Calu3 (cell line): Measurements from ENCODE around the gene PEX5L. TPM values are rescaled to one million over a fixed set of nuclear protein-coding genes. Genes with fewer than 3 reads are reported as not detected.

Experiments
- BruUV-seq: library from RNA; stranded (reverse); fragments of 400-500 nt; replicated peaks from 2 replicates; lab custom pipeline; 2021; lab: Mats Ljungman, UMichigan
- CTCF ChIA-PET: fragments of 300-600 bp; sonication (Branson Sonifier 250); formaldehyde crosslinking; loops from one replicate; lab custom pipeline; 2022; ENCODE audit warnings: antibody characterized with exemption; lab: Charles Lee
- DNase-seq: peaks from one replicate; pipeline ENCODE4 v3.0.0; 2022
- H3K27ac Mint-ChIP-seq: one replicate; pipeline ENCODE4 v1.8.0; 2022; ENCODE audit warnings: mixed read lengths; ENCODE audit not compliant: unreplicated experiment
- H3K27me3 Mint-ChIP-seq: one replicate; pipeline ENCODE4 v1.8.0; 2022; ENCODE audit warnings: mixed read lengths; ENCODE audit not compliant: unreplicated experiment
- H3K36me3 Mint-ChIP-seq: one replicate; pipeline ENCODE4 v1.8.0; 2022; ENCODE audit warnings: mild to moderate bottlenecking, moderate library complexity, mixed read lengths; ENCODE audit not compliant: insufficient read depth, unreplicated experiment
- H3K4me1 Mint-ChIP-seq: one replicate; pipeline ENCODE4 v1.8.0; 2022; ENCODE audit warnings: mild to moderate bottlenecking, low read depth, mixed read lengths; ENCODE audit not compliant: unreplicated experiment
- H3K4me3 Mint-ChIP-seq: one replicate; pipeline ENCODE4 v1.8.0; 2022; ENCODE audit warnings: mild to moderate bottlenecking, low read depth, moderate library complexity, mixed read lengths; ENCODE audit not compliant: unreplicated experiment
- H3K9me3 Mint-ChIP-seq: one replicate; pipeline ENCODE4 v1.8.0; 2022; ENCODE audit warnings: low read depth, mixed read lengths; ENCODE audit not compliant: unreplicated experiment
- CTCF ChIP-seq: fragments of 200-600 bp; IDR thresholded peaks from one replicate; pipeline ENCODE4 v1.8.0; 2022; ENCODE audit warnings: antibody characterized with exemption; ENCODE audit not compliant: unreplicated experiment
- intact Hi-C: fragments of 100-400 bp; cut with micrococcal nuclease; formaldehyde crosslinking; loops from one replicate; pipeline ENCODE4 v1.10.0; 2022; ENCODE audit not compliant: unreplicated experiment
- total RNA-seq: library from RNA; stranded (reverse); gene quantifications from 2 replicates; pipeline ENCODE4 v1.2.3, GENCODE V29; 2022

Gene PEX5L
- total RNA-seq, 1 experiment from 2014 or later = not detected

GRCh38 chr3:179921500-179921899 is 115.2 kb downstream of the PEX5L start:
- Mint-ChIP-seq H3K4me1 (no peaks in the 10 kb centered on the region), H3K9me3 (no peaks in the 10 kb centered on the region), H3K27ac (no peak overlapping the region), H3K36me3 (no peaks in the 10 kb centered on the region), H3K27me3 (no peaks in the 10 kb centered on the region), H3K4me3 (no peak overlapping the region)
- CTCF ChIA-PET = no interaction called here
- no peak for DNase-seq
- intact Hi-C loops = loop anchor here (10.0 kb wide), 2 partner anchors 353 to 483 kb away; no protein-coding TSS in a partner anchor
- no peak for TF ChIP-seq CTCF
- BruUV-seq = no TSS peak

GRCh38 chr3:179907784-179908482 is 128.8 kb downstream of the PEX5L start:
- Mint-ChIP-seq H3K27me3 (no peaks in the 10 kb centered on the region), H3K27ac (no peak overlapping the region), H3K4me3 (no peak overlapping the region), H3K36me3 (no peaks in the 10 kb centered on the region), H3K9me3 (no peaks in the 10 kb centered on the region), H3K4me1 (no peaks in the 10 kb centered on the region)
- DNase-seq = no peak
- CTCF ChIA-PET = interaction anchor here (0.6 to 0.8 kb wide), 2 partner anchors 83 to 1172 kb away, joined by 3 read pairs; no protein-coding TSS in a partner anchor
- no peak for TF ChIP-seq CTCF
- no TSS peak for BruUV-seq
- intact Hi-C loops = no loop called here

- TF ChIP-seq CTCF = no peak
- no peak for DNase-seq
- Mint-ChIP-seq H3K36me3 (no peaks in the 10 kb centered on the region), H3K27me3 (no peaks in the 10 kb centered on the region), H3K9me3 (no peaks in the 10 kb centered on the region), H3K4me3 (no peak overlapping the region), H3K4me1 (no peaks in the 10 kb centered on the region), H3K27ac (no peak overlapping the region)
- BruUV-seq = no TSS peak
- intact Hi-C loops = no loop called here
- CTCF ChIA-PET = no interaction called here
Measured at GRCh38 chr3:179902061-179902460, 134.7 kb downstream of the PEX5L start.

GRCh38 chr3:179898024-179898423 is 138.7 kb downstream of the PEX5L start:
- Mint-ChIP-seq H3K36me3 (no peaks in the 10 kb centered on the region), H3K9me3 (no peaks in the 10 kb centered on the region), H3K4me3 (no peak overlapping the region), H3K27me3 (no peaks in the 10 kb centered on the region), H3K27ac (no peak overlapping the region), H3K4me1 (no peaks in the 10 kb centered on the region)
- no peak for TF ChIP-seq CTCF
- CTCF ChIA-PET = interaction anchor here (0.7 kb wide), 1 partner anchor 87 kb away, joined by 3 read pairs; no protein-coding TSS in a partner anchor
- DNase-seq = peak; percentile 72
- BruUV-seq = no TSS peak
- intact Hi-C loops = no loop called here
